Immature natural killer cell (primary cell): ENCODE measurements around the gene PRKCI. TPM values are rescaled to one million over a fixed set of nuclear protein-coding genes. Genes with fewer than 3 reads are reported as not detected.

Experiments used
- DNase-seq, 3 donors: peaks; one replicate each; pipeline ENCODE4 v3.0.0; 2022; ENCODE audit warnings: mixed read lengths in 1 of 3
- H3K27ac Mint-ChIP-seq, 6 donors: one replicate each; pipeline ENCODE4 v1.8.0; 2020; ENCODE audit warnings: mixed read lengths in 6 of 6, mild to moderate bottlenecking in 5 of 6, inconsistent platforms in 4 of 6, moderate library complexity in 3 of 6
- H3K27me3 Mint-ChIP-seq, 3 donors: one replicate each; pipeline ENCODE4 v1.8.0; 2020 to 2021; ENCODE audit warnings: low read depth in 3 of 3, mild to moderate bottlenecking in 3 of 3, mixed read lengths in 3 of 3, moderate library complexity in 3 of 3, inconsistent platforms in 1 of 3
- H3K36me3 Mint-ChIP-seq, 3 donors: one replicate each; pipeline ENCODE4 v1.8.0; 2020; ENCODE audit warnings: mixed read lengths in 3 of 3, inconsistent platforms in 2 of 3, mild to moderate bottlenecking in 2 of 3
- H3K4me1 Mint-ChIP-seq, 2 donors: one replicate each; pipeline ENCODE4 v1.8.0; 2020; ENCODE audit warnings: inconsistent platforms in 2 of 2, mild to moderate bottlenecking in 2 of 2, mixed read lengths in 2 of 2, moderate library complexity in 1 of 2
- H3K4me3 Mint-ChIP-seq, 5 donors: one replicate each; pipeline ENCODE4 v1.8.0; 2020; ENCODE audit warnings: mild to moderate bottlenecking in 5 of 5, mixed read lengths in 5 of 5, inconsistent platforms in 3 of 5, moderate library complexity in 3 of 5
- H3K9me3 Mint-ChIP-seq, 6 donors: one replicate each; pipeline ENCODE4 v1.8.0; 2020; ENCODE audit warnings: mild to moderate bottlenecking in 6 of 6, mixed read lengths in 6 of 6, inconsistent platforms in 4 of 6, moderate library complexity in 3 of 6
- polyA plus RNA-seq, 3 donors: library from polyadenylated mRNA; unstranded; fragments of 300-500 nt; fragmentation: Illumina TruSeq; gene quantifications; one replicate each; pipeline ENCODE4 v1.2.3, GENCODE V29; 2021

Gene PRKCI
- polyA plus RNA-seq, 3 donors from 2014 or later, result 6.8 to 15.4 (median 14.8) TPM

- no peak overlapping the region for H3K4me3 Mint-ChIP-seq
- H3K36me3 Mint-ChIP-seq, result no peaks in the 10 kb centered on the region
- no peaks in the 10 kb centered on the region for H3K9me3 Mint-ChIP-seq
- H3K27ac Mint-ChIP-seq, result no peak overlapping the region
- DNase-seq, result no peak
- H3K4me1 Mint-ChIP-seq, result peaks cover 6 to 13% of the 10 kb centered on the region in 2 donors
- peaks cover 1 to 5% (median 3%) of the 10 kb centered on the region in 3 donors for H3K27me3 Mint-ChIP-seq
Measured at GRCh38 chr3:170350515-170351413, 128.5 kb downstream of the PRKCI start.

DNA sequence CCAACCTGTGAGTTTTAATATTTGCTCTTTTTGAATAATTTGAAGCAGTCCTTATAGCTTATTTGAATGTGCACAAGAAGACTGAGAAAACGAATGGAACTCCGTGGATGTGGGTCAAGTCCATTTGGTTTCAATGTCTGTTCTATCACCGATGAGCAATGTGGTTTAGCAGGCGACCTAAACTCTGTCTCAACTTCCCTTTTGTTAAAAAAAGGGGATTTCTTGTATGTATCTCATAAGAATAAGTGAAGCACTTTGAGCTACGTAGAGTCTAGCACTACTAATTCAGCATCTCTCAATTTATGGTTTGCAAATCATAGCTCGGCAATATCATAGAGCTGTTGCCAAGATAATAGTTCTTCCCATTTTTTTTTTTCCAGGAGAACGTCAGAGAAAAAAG, 130.7 kb downstream of the PRKCI start:
- H3K4me3 Mint-ChIP-seq, result no peak overlapping the region
- H3K27me3 Mint-ChIP-seq, result peaks cover 11 to 16% (median 15%) of the 10 kb centered on the region in 3 donors
- no peaks in the 10 kb centered on the region for H3K9me3 Mint-ChIP-seq
- no peak overlapping the region for H3K27ac Mint-ChIP-seq
- no peak for DNase-seq
- H3K4me1 Mint-ChIP-seq, result peaks cover 14 to 21% of the 10 kb centered on the region in 2 donors
- no peaks in the 10 kb centered on the region for H3K36me3 Mint-ChIP-seq

DNA sequence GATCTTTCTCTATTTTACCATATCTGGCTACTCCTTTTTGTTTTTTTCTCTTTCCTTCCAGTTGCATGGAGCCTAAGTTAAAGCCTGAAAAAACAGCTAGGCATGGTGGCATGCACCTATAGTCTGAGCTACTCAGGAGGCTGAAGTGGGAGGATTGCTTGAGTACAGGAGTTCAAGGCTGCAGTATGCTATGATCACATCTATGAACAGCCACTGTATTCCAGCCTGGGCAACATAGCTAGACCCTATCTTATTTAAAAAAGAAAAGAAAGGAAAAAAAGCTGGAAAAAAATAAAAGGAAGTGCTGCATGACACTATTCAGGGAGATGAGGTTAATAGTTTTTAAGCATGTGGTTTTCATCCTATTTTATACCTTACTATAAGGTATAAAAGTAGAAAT, 131.3 kb downstream of the PRKCI start:
- H3K27me3 Mint-ChIP-seq, result peaks cover 17 to 22% (median 20%) of the 10 kb centered on the region in 3 donors
- peaks cover 17 to 24% of the 10 kb centered on the region in 2 donors for H3K4me1 Mint-ChIP-seq
- no peaks in the 10 kb centered on the region for H3K36me3 Mint-ChIP-seq
- DNase-seq, result no peak
- peak overlapping the region in 3 of 6 donors; percentile 78 to 99 (median 85) for H3K27ac Mint-ChIP-seq
- peak overlapping the region in 2 of 5 donors; percentile 27 to 35 for H3K4me3 Mint-ChIP-seq
- no peaks in the 10 kb centered on the region for H3K9me3 Mint-ChIP-seq

DNA sequence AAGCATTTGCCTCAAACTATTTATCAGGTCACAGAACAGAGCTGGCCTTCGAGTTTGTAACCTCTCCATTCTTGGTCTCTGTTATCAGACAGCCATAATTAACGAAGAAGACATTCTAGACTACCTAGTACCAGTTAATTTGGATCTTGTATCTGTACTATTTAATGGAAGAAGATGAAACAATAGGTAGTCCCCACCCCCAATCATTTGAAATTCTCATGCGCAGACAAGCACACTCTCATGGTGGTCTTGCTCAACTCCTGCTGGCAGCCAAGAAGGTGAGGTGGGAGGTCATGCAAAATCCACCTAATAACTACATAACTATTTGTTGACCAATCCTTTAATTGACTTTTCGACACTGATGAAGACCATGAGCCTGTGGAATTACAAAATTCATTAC, 132.5 kb downstream of the PRKCI start:
- Mint-ChIP-seq H3K4me3 (peak overlapping the region in 2 of 5 donors; percentile 78 to 85), H3K9me3 (no peaks in the 10 kb centered on the region), H3K4me1 (peaks cover 26 to 37% of the 10 kb centered on the region in 2 donors), H3K27me3 (peaks cover 20 to 30% (median 28%) of the 10 kb centered on the region in 3 donors), H3K27ac (peak overlapping the region; percentile 7 to 99 (median 82)), H3K36me3 (no peaks in the 10 kb centered on the region)
- DNase-seq, result no peak

Other genes starting within 250 kb of the PRKCI start
- gene GPR160, start 184.4 kb upstream of the PRKCI start, polyA plus RNA-seq, result 1 to 10 TPM; 3.4 to 3.7 (median 3.6) TPM
- gene PHC3, start 40.7 kb upstream of the PRKCI start, polyA plus RNA-seq, result 10 to 100 TPM; 18.2 to 37.2 (median 19.0) TPM
- gene SKIL, start 135.3 kb downstream of the PRKCI start, polyA plus RNA-seq, result 10 to 100 TPM in 2 of 3 donors, 1 to 10 TPM in 1; 4.9 to 10.8 (median 10.5) TPM
- not detected for gene CLDN11, start 196.4 kb downstream of the PRKCI start, polyA plus RNA-seq